Measurements from ENCODE around the gene SERPIND1.

Gene SERPIND1

GRCh38 chr22:20776624-20777405 is 2.9 kb downstream of the SERPIND1 start:
- DNase-seq: no peak

GRCh38 chr22:20777420-20778177 is 3.7 kb downstream of the SERPIND1 start:
- DNase-seq: no peak

GRCh38 chr22:20779014-20779817 is 5.3 kb downstream of the SERPIND1 start:
- no peak for DNase-seq

GRCh38 chr22:20779818-20780158 is 5.9 kb downstream of the SERPIND1 start:
- DNase-seq: no peak

GRCh38 chr22:20781272-20781990 is 7.5 kb downstream of the SERPIND1 start:
- DNase-seq: no peak

GRCh38 chr22:20782083-20782482 is 8.2 kb downstream of the SERPIND1 start:
- no peak for DNase-seq

- no peak for DNase-seq
Observed at GRCh38 chr22:20782596-20783299, 8.8 kb downstream of the SERPIND1 start.

- DNase-seq: no peak
Observed at GRCh38 chr22:20783300-20783673, 9.4 kb downstream of the SERPIND1 start.

- DNase-seq: peak; percentile 59
Observed at GRCh38 chr22:20783844-20784723, 10.2 kb downstream of the SERPIND1 start.

- DNase-seq: no peak
Observed at GRCh38 chr22:20785415-20785814, 11.5 kb downstream of the SERPIND1 start.

GRCh38 chr22:20786048-20786447 is 12.1 kb downstream of the SERPIND1 start:
- no peak for DNase-seq

- no peak for DNase-seq
Observed at GRCh38 chr22:20786536-20786979, 12.6 kb downstream of the SERPIND1 start.

GRCh38 chr22:20787223-20787622 is 13.3 kb downstream of the SERPIND1 start:
- DNase-seq: no peak

GRCh38 chr22:20787746-20788626 is 14.1 kb downstream of the SERPIND1 start:
- no peak for DNase-seq

GRCh38 chr22:20788627-20789344 is 14.9 kb downstream of the SERPIND1 start:
- DNase-seq: no peak

GRCh38 chr22:20792221-20792965 is 18.5 kb downstream of the SERPIND1 start:
- DNase-seq: no peak

GRCh38 chr22:20792966-20793728 is 19.2 kb downstream of the SERPIND1 start:
- DNase-seq: no peak

Measured in NCI-H2171 treated with DMSO at 0.1 percent for 48 hours (cell line).